ENCODE measurements around the gene DLGAP1. TPM values are rescaled to one million over a fixed set of nuclear protein-coding genes. Genes with fewer than 3 reads are reported as not detected.

Gene DLGAP1
- total and polyA plus RNA-seq, 2 of the 4 experiments (the other 2 are of a cell fraction) = under 0.01 to 0.09 TPM

GRCh38 chr18:3966246-3966641 is 488.9 kb downstream of the DLGAP1 start:
- H3K27me3 ChIP-seq (ENCODE audit: control insufficient read depth, insufficient read depth, low read length) = no peaks in the 10 kb centered on the region; the same call in none of the 2 replicates
- H2AFZ ChIP-seq (replicated peaks; ENCODE audit: low read length, poor library complexity) = no peak overlapping the region
- no peaks in the 10 kb centered on the region for H3K79me1 ChIP-seq (ENCODE audit: low read depth in 1 of 2, low read length in 2 of 2)
- H3K4ac ChIP-seq (ENCODE audit: low read depth, low read length) = no peak overlapping the region
- H4K91ac ChIP-seq (ENCODE audit: insufficient read depth, low read depth, low read length) = no peak overlapping the region
- no peaks in the 10 kb centered on the region for H4K20me1 ChIP-seq (ENCODE audit: insufficient read depth, low read length)
- in situ Hi-C loops (cut with MboI; ENCODE audit: low sequenced_read_pairs) = no loop called here
- no peak overlapping the region for H2AK5ac ChIP-seq (ENCODE audit: low read depth, low read length)
- DNase-seq = no peak
- no peaks in the 10 kb centered on the region for H3K36me3 ChIP-seq (ENCODE audit: control insufficient read depth, insufficient read depth, low read length)
- no peak for ATAC-seq (ENCODE audit: low read depth)
- no peak overlapping the region for H3K18ac ChIP-seq (ENCODE audit: low read depth, low read length)
- H4K5ac ChIP-seq (ENCODE audit: low read depth, low read length) = no peak overlapping the region
- intact Hi-C loops (cut with micrococcal nuclease) = no loop called here
- no peak overlapping the region for H3K23ac ChIP-seq (ENCODE audit: low read depth, low read length)
- ChIA-PET POLR2A (ENCODE audit: unreplicated experiment) (no interaction called here), CTCF (interaction anchor here (1.1 kb wide), 1 partner anchor 10 kb away, joined by 3 read pairs; no protein-coding TSS in a partner anchor)
- H3K9ac ChIP-seq (ENCODE audit: low read depth, low read length) = no peak overlapping the region
- no peak overlapping the region for H3K4me3 ChIP-seq (ENCODE audit: insufficient read depth, low read depth, low read length)
- no TSS peak for BruUV-seq (replicated peaks)
- H2BK15ac ChIP-seq (ENCODE audit: low read depth, low read length) = no peak overlapping the region
- dilution Hi-C loops (cut with HindIII; ENCODE audit: low sequenced_read_pairs, unreplicated experiment) = no loop called here
- no peak overlapping the region for H3K4me2 ChIP-seq (ENCODE audit: low read depth, low read length)
- H3K56ac ChIP-seq (ENCODE audit: extremely low read depth, insufficient read depth, low read length) = no peak overlapping the region
- H2BK120ac ChIP-seq (ENCODE audit: low read depth, low read length) = no peak overlapping the region
- H2AK9ac ChIP-seq (replicated peaks; ENCODE audit: low read depth, low read length, poor library complexity) = no peak overlapping the region
- peaks cover 8% of the 10 kb centered on the region for H3K4me1 ChIP-seq (ENCODE audit: control insufficient read depth, insufficient read depth, low read length)
- WGBS, 2 experiments (ENCODE audit: extremely low coverage in 2 of 2, insufficient read length in 1 of 2) = no CpG with 5 or more reads among the region's 2 CpGs
- peaks cover 3% of the 10 kb centered on the region; the same call in 1 of the 2 replicates for H3K9me1 ChIP-seq (ENCODE audit: insufficient read depth, low read length)
- no peak overlapping the region for H4K8ac ChIP-seq (ENCODE audit: low read depth in 2 of 2, low read length in 2 of 2)
- H3K9me3 ChIP-seq (ENCODE audit: control insufficient read depth, insufficient read depth, low read length) = no peaks in the 10 kb centered on the region
- no peak overlapping the region for H2BK5ac ChIP-seq (ENCODE audit: low read depth, low read length, poor library complexity, severe bottlenecking)
- no peak overlapping the region for H3K27ac ChIP-seq (ENCODE audit: insufficient read depth, low read length)
- H2BK20ac ChIP-seq (ENCODE audit: low read depth, low read length) = 0 out of 2 replicates have a peak overlapping the region, but pooled peaks have one; percentile 5
- no peak overlapping the region for H3K14ac ChIP-seq (replicated peaks; ENCODE audit: low read depth, low read length)
- no peak for TF ChIP-seq CHD1 (IDR thresholded peaks at IDR 0.05; ENCODE audit: low read depth, low read length)
- TF ChIP-seq BHLHE40 (IDR thresholded peaks at IDR 0.05; ENCODE audit: low read depth, low read length) = no peak
- no peak for TF ChIP-seq RFX5 (IDR thresholded peaks at IDR 0.05; ENCODE audit: low read depth, low read length)
- TF ChIP-seq RAD21 (IDR thresholded peaks at IDR 0.05; ENCODE audit: low read length) = no peak
- no peak for TF ChIP-seq POLR2A (IDR thresholded peaks at IDR 0.05; ENCODE audit: low read depth, low read length)
- TF ChIP-seq RCOR1 (IDR thresholded peaks at IDR 0.05; ENCODE audit: insufficient replicate concordance, low read length) = no peak
- no peak for TF ChIP-seq NFE2L2 (IDR thresholded peaks at IDR 0.05; ENCODE audit: low read depth, low read length)
- no peak for TF ChIP-seq MAZ (IDR thresholded peaks at IDR 0.05; ENCODE audit: borderline replicate concordance, low read depth, low read length)
- TF ChIP-seq, protein P1, sequence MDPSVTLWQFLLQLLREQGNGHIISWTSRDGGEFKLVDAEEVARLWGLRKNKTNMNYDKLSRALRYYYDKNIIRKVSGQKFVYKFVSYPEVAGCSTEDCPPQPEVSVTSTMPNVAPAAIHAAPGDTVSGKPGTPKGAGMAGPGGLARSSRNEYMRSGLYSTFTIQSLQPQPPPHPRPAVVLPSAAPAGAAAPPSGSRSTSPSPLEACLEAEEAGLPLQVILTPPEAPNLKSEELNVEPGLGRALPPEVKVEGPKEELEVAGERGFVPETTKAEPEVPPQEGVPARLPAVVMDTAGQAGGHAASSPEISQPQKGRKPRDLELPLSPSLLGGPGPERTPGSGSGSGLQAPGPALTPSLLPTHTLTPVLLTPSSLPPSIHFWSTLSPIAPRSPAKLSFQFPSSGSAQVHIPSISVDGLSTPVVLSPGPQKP (IDR thresholded peaks at IDR 0.05; ENCODE audit: borderline replicate concordance, low read depth, low read length) = no peak
- TF ChIP-seq CEBPB (IDR thresholded peaks at IDR 0.05; ENCODE audit: low read depth, low read length) = no peak
- TF ChIP-seq USF2 (IDR thresholded peaks at IDR 0.05; ENCODE audit: low read depth, low read length) = no peak
- TF ChIP-seq, protein P2, sequence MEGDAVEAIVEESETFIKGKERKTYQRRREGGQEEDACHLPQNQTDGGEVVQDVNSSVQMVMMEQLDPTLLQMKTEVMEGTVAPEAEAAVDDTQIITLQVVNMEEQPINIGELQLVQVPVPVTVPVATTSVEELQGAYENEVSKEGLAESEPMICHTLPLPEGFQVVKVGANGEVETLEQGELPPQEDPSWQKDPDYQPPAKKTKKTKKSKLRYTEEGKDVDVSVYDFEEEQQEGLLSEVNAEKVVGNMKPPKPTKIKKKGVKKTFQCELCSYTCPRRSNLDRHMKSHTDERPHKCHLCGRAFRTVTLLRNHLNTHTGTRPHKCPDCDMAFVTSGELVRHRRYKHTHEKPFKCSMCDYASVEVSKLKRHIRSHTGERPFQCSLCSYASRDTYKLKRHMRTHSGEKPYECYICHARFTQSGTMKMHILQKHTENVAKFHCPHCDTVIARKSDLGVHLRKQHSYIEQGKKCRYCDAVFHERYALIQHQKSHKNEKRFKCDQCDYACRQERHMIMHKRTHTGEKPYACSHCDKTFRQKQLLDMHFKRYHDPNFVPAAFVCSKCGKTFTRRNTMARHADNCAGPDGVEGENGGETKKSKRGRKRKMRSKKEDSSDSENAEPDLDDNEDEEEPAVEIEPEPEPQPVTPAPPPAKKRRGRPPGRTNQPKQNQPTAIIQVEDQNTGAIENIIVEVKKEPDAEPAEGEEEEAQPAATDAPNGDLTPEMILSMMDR (conservative IDR thresholded peaks at IDR 0.05; ENCODE audit: low read depth, low read length) = no peak
- no peak for TF ChIP-seq SMC3 (IDR thresholded peaks at IDR 0.05; ENCODE audit: low read depth, low read length)
- TF ChIP-seq FOS (IDR thresholded peaks at IDR 0.05; ENCODE audit: low read depth, low read length) = no peak
- TF ChIP-seq MXI1 (IDR thresholded peaks at IDR 0.05; ENCODE audit: borderline replicate concordance, low read depth, low read length) = no peak
- no peak for TF ChIP-seq MAFK (IDR thresholded peaks at IDR 0.05; ENCODE audit: low read depth, low read length)
